ENCODE results near the gene MAN1C1.
"Not testable (repeated sequence)": the region's sequence is repeated elsewhere in the genome, so short reads cannot be mapped to it uniquely, and the experiment has no call there.

Gene MAN1C1

GRCh38 chr1:25715888-25716287, 99.3 kb downstream of the MAN1C1 start:
- no peak for DNase-seq (ENCODE audit: low read depth in 2 of 2)

- DNase-seq (ENCODE audit: low read depth in 2 of 2): no peak
These were observed 99.7 kb downstream of the MAN1C1 start for GRCh38 chr1:25716320-25716719.

- DNase-seq (ENCODE audit: low read depth in 2 of 2): no peak
These were observed 102.1 kb downstream of the MAN1C1 start for GRCh38 chr1:25718732-25719131.

DNA sequence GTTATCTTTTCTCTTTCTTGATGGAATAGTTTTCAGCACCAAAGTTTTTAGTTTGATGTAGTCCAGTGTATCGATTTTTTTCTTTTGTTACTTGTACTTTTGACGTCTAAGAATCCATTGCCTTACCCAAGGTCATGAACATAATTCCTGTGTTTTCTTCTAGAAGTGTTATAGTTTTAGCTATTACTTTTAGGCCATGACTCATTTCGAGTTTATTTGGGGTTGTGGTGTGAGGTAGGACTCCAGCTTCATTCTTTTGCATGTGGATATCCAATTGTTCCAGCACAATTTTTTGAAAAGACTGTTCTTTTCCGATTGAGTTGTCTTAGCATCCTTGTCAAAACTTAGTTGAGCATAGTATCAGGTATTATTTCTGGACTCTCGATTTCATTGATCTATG, 104.0 kb downstream of the MAN1C1 start:
- DNase-seq (ENCODE audit: low read depth in 2 of 2): no peak

- DNase-seq (ENCODE audit: low read depth in 2 of 2): no peak
These were observed 106.8 kb downstream of the MAN1C1 start for GRCh38 chr1:25723250-25723880.

DNA sequence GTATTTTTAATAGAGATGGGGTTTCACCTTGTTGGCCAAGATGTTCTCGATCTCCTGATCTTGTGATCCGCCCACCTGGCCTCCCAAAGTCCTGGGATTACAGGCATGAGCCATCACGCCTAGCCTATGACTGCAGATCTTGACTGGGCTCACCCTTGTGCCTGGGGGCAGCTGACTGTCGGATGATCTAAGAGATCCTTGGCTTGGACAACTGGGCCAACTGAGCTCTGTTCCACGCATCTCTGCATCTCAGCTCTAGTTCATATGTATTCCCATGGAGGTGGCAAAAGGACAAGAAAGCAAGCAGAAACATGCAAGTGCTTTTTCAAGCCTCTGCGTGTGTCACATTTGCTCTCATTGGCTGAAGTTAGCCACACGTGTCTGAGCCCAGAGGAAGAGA, 107.6 kb downstream of the MAN1C1 start:
- DNase-seq (ENCODE audit: low read depth in 2 of 2): no peak

GRCh38 chr1:25724966-25725365, 108.4 kb downstream of the MAN1C1 start:
- DNase-seq (ENCODE audit: low read depth in 2 of 2): no peak

DNA sequence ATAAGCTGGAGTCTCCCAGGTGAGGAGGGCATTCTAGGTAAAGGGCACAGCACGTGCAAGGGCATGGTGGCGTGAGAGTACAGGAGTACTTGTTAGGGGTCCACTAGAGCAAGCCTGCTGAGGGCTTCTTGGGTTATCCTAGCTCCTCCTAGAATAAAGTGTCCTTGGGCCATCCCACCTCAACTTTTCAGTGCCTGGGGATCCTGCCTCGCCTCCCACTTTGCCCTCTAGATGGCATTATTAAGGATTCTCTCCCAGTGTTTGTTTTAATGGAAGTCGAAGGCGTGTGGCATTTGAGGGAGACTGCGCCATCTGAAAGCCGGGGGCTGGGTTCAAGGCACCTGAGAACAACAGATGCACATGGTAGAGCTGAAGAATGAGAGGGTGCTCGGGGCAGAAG, 108.9 kb downstream of the MAN1C1 start:
- DNase-seq (ENCODE audit: low read depth in 2 of 2): no peak

DNA sequence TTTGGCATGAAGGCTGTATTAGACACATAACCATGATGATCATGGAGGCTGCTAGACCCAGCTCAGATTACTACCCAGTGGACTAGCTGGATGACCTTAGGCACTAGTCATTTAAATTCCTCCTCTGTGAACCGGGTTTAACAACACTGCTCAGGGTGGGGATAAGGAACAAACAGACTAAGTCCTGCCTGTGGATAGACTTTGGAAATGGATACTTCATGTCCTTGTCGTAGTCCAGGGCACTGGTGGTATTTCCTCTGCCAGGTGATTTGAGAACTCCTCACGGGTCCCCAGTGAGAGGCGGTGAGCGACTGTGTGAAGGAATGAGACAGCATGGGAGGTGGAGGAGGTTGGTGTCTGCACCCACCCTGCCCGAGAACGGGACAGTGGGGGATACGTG, 110.5 kb downstream of the MAN1C1 start:
- no peak for DNase-seq (ENCODE audit: low read depth in 2 of 2)

- no peak for DNase-seq (ENCODE audit: low read depth in 2 of 2)
These were observed 111.2 kb downstream of the MAN1C1 start for GRCh38 chr1:25727635-25728286.

- DNase-seq (ENCODE audit: low read depth in 2 of 2): no peak
These were observed 111.8 kb downstream of the MAN1C1 start for GRCh38 chr1:25728301-25728935.

DNA sequence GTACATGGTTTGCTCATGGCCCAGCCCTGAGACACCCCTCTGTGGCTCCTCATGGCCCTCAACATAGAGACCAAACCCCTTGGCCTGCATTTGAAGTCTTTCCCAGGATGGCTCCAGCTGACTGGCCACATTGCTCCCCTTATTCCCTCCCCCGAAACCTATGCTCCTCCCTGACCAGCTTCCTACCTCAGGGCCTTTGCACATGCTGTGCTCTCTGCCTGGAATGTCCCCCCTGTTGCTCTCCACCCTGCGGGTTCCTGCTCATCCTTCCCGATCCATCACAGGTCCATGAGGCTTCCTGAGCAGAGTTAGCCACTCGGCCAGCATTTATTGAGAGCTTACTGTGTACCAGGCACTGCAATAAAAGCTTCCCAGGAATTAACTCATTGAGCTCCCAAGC, 112.5 kb downstream of the MAN1C1 start:
- no peak for DNase-seq (ENCODE audit: low read depth in 2 of 2)

GRCh38 chr1:25729790-25730644, 113.4 kb downstream of the MAN1C1 start:
- no peak for DNase-seq (ENCODE audit: low read depth in 2 of 2)

- DNase-seq (ENCODE audit: low read depth in 2 of 2): no peak
These were observed 114.6 kb downstream of the MAN1C1 start for GRCh38 chr1:25731148-25731547.

DNA sequence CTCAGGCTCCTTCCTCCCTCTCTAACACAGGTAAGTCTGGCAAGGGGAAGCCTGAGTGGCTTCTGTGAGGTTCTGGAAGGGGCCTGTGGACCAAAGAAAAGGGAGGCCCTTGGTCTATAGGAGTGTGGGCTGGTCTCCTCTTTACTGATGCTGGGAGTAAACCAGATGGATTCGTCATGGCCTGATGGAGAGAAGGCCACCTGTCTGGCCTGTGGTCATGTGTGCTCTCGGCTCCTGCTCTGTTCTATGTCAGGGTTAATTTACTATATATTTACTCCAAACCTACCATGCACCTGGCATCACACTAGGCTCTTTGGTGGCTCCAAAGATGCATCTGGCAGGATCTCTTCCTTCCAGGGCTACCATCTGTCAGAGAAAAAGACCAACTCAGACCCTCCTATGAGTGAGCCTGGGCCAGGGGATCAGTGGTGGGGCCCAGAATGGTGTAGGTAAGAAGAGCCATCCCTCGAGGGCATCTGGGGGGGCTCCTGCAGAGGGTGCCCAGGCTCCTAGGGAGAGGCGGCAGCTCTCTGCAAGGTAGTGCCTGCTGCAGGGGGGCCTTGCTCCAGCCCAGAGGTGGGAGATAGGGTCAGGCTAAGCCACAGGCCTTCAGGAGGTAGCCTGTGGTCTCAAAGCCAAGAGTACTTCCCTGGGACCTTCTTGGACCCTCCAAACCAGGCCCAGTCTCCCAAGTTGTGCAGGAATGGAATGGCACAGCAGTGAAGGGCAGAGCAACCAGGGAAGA, 115.2 kb downstream of the MAN1C1 start:
- no peak for DNase-seq (ENCODE audit: low read depth in 2 of 2)

GRCh38 chr1:25732821-25733220, 116.2 kb downstream of the MAN1C1 start:
- no peak for DNase-seq (ENCODE audit: low read depth in 2 of 2)

GRCh38 chr1:25733271-25733670, 116.7 kb downstream of the MAN1C1 start:
- no peak for DNase-seq (ENCODE audit: low read depth in 2 of 2)

DNA sequence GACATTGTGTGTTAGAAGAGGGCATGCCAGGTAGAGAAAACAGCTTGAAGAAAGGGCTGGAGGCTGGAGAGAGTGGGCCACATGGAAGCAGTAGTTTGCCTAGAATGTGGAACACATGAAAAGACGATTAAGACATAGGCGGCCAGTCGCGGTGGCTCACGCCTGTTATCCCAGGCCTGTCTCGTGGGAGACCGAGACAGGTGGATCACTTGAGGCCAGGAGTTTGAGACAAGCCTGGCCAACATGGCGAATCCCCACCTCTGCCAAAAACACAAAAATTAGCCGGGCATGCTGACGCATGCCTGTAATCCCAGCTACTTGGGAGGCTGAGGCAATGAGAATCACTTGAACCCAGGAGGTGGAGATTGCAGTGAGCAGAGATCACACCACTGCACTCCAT, 118.4 kb downstream of the MAN1C1 start:
- DNase-seq (ENCODE audit: low read depth in 2 of 2): not testable (repeated sequence)

DNA sequence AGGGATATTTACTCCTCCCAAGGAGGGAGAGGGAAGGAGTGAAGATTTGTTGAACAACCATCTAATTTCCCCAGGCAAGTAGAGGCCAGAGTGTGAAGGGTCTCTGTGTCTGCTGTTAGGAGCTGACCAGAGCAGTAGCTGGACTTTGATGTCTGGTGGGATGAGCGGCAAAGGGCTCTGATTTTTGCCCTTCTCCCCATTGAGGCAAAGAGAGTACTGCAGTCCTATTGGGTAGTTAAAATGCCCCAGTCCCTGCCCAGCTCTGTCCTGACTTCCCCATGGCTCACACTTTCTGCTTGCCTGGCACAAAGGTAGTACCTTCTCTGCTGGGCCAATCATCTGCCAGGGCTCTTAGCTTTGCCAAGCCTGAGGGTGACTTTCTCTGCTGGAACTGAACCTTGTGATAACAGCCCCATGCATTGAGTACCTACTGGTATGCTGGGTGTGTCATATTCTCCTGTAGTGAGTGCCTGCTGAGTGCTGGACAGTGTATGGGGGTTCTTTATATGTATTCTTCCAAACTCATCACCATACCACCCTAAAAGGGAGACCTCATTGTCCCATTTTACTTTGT, 119.5 kb downstream of the MAN1C1 start:
- DNase-seq (ENCODE audit: low read depth in 2 of 2): no peak

DNA sequence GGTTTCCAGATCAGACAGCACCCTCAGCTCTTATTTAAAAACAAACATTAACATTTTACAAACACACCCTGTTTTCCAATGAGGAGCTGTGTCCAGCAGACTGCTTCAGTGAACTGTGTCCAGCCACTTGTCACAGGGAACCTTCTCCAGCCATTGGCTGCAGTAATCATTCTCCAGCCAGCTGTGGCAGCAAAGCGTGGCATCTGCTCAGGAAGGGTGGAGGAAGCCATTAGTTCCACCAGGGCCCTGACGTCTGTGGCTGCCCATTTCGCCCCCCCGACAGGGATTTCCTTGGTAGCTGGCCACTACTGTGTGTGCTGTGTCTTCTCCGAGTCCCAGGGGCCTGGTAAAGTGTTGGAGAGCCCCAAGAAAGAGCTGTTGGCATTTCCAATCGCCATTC, 120.5 kb downstream of the MAN1C1 start:
- DNase-seq (ENCODE audit: low read depth in 2 of 2): no peak

DNA sequence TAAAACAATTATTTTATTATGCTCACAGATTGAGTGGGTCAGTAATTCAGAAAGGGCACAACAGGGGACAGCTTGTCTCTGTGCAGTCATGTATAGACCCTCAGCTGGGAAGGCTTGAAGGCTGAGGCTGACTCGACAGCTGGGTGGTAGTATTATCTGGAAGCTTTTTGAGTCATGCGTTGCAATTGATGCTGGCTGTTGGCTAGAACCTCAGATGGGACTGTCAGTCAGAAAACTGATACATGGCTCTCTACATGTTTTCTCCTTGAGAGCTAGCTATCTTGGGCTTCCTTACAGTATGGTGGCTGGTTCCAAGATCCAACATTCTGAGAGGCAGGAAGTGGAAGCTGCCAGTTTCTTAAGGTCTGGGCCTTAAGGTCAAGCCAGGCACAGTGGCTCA, 121.9 kb downstream of the MAN1C1 start:
- no peak for DNase-seq (ENCODE audit: low read depth in 2 of 2)

Measured in stimulated activated CD4-positive, alpha-beta T cell treated with anti-CD3 and anti-CD28 coated beads, Interleukin-1b, Interleukin-23, amount 100 ng/mL, for 4 hours (primary cell).